Measurements from ENCODE around the gene URI1. TPM values are rescaled to one million over a fixed set of nuclear protein-coding genes. Genes with fewer than 3 reads are reported as not detected.

URI1 gene
- total and polyA plus RNA-seq, 2 of the 8 experiments (the other 6 are each of a cell fraction or from before 2014, with no cell fraction given) = 27.7 to 64.3 TPM

- TF ChIP-seq CHD7 (IDR thresholded peaks at IDR 0.05; ENCODE audit: insufficient replicate concordance, low read length) (no peak), RXRA (IDR thresholded peaks at IDR 0.05; ENCODE audit: insufficient read depth, low read depth, low read length) (no peak), SP2 (IDR thresholded peaks at IDR 0.05; ENCODE audit: low read length) (no peak), USF2 (IDR thresholded peaks at IDR 0.05; ENCODE audit: low read length) (no peak), KDM1A (IDR thresholded peaks at IDR 0.05; ENCODE audit: borderline replicate concordance, low read length) (no peak), TBP (IDR thresholded peaks at IDR 0.05; ENCODE audit: low read depth, low read length) (no peak), KDM4A (IDR thresholded peaks at IDR 0.05; ENCODE audit: low read depth, low read length, severe bottlenecking) (no peak), CEBPB (IDR thresholded peaks at IDR 0.05; ENCODE audit: low read depth, low read length) (no peak), SP4 (IDR thresholded peaks at IDR 0.05; ENCODE audit: low read length) (no peak), BRCA1 (IDR thresholded peaks at IDR 0.05; ENCODE audit: low read depth, low read length) (no peak), HDAC2 (IDR thresholded peaks at IDR 0.05; ENCODE audit: borderline replicate concordance in 1 of 2, low read depth in 2 of 2, low read length in 2 of 2) (no peak)
These were observed 41.5 kb downstream of the URI1 start (continued) for GRCh38 chr19:29983568-29983967.

All from H1 (cell line).